ENCODE results near the gene NFX1. TPM values are rescaled to one million over a fixed set of nuclear protein-coding genes. Genes with fewer than 3 reads are reported as not detected.

The NFX1 gene
- total and polyA plus RNA-seq, 9 donors: 18.5 to 44.5 (median 34.3) TPM

GRCh38 chr9:33267151-33267767, 23.1 kb upstream of the NFX1 start:
- peaks cover 11% of the 10 kb centered on the region for H3K4me1 ChIP-seq (ENCODE audit: insufficient read depth)
- no peaks in the 10 kb centered on the region for H3K9me3 ChIP-seq
- intact Hi-C loops (cut with DNase I): no loop called here
- H3K4me3 ChIP-seq: no peak overlapping the region
- TF ChIP-seq EP300 (IDR thresholded peaks at IDR 0.05) (no peak), CTCF (IDR thresholded peaks at IDR 0.05) (no peak)
- no peaks in the 10 kb centered on the region for H3K36me3 ChIP-seq
- no peak for DNase-seq
- no peaks in the 10 kb centered on the region for H3K27me3 ChIP-seq
- no peak overlapping the region for H3K27ac ChIP-seq

- Histone ChIP-seq H3K4me1 (ENCODE audit: insufficient read depth) (peaks cover 10% of the 10 kb centered on the region), H3K36me3 (no peaks in the 10 kb centered on the region), H3K9me3 (no peaks in the 10 kb centered on the region), H3K27ac (no peak overlapping the region), H3K27me3 (no peaks in the 10 kb centered on the region), H3K4me3 (no peak overlapping the region)
- WGBS, 3 donors: 93 to 96% (median 96%) methylated on average over 3 of the region's 3 CpGs
- DNase-seq: no peak
- no peak for TF ChIP-seq CTCF (IDR thresholded peaks at IDR 0.05)
- TF ChIP-seq POLR2A (IDR thresholded peaks at IDR 0.05): no peak
- TF ChIP-seq EP300 (IDR thresholded peaks at IDR 0.05): no peak
- intact Hi-C loops (cut with DNase I): no loop called here
Measured at GRCh38 chr9:33270146-33270545, 20.2 kb upstream of the NFX1 start.

GRCh38 chr9:33272061-33272460, 18.3 kb upstream of the NFX1 start:
- DNase-seq: no peak
- intact Hi-C loops (cut with DNase I): no loop called here
- H3K9me3 ChIP-seq: no peaks in the 10 kb centered on the region
- H3K4me1 ChIP-seq (ENCODE audit: insufficient read depth): no peaks in the 10 kb centered on the region
- TF ChIP-seq CTCF (IDR thresholded peaks at IDR 0.05): no peak
- TF ChIP-seq POLR2A (IDR thresholded peaks at IDR 0.05): no peak
- no peak for TF ChIP-seq EP300 (IDR thresholded peaks at IDR 0.05)
- 95 to 96% (median 96%) methylated on average over 1 of the region's 1 CpG for WGBS, 3 donors
- no peak overlapping the region for H3K27ac ChIP-seq
- no peaks in the 10 kb centered on the region for H3K27me3 ChIP-seq
- no peak overlapping the region for H3K4me3 ChIP-seq
- no peaks in the 10 kb centered on the region for H3K36me3 ChIP-seq

GRCh38 chr9:33273266-33273971, 16.9 kb upstream of the NFX1 start:
- H3K27me3 ChIP-seq: no peaks in the 10 kb centered on the region
- no peak overlapping the region for H3K27ac ChIP-seq
- H3K9me3 ChIP-seq: no peaks in the 10 kb centered on the region
- no peaks in the 10 kb centered on the region for H3K4me1 ChIP-seq (ENCODE audit: insufficient read depth)
- intact Hi-C loops (cut with DNase I): no loop called here
- TF ChIP-seq CTCF (IDR thresholded peaks at IDR 0.05): no peak
- TF ChIP-seq POLR2A (IDR thresholded peaks at IDR 0.05): no peak
- TF ChIP-seq EP300 (IDR thresholded peaks at IDR 0.05): no peak
- WGBS, 3 donors: 67 to 75% (median 69%) methylated on average over 3 of the region's 3 CpGs
- H3K4me3 ChIP-seq: no peak overlapping the region
- DNase-seq: no peak
- no peaks in the 10 kb centered on the region for H3K36me3 ChIP-seq
